ENCODE data around the gene DIS3L2.

DNA sequence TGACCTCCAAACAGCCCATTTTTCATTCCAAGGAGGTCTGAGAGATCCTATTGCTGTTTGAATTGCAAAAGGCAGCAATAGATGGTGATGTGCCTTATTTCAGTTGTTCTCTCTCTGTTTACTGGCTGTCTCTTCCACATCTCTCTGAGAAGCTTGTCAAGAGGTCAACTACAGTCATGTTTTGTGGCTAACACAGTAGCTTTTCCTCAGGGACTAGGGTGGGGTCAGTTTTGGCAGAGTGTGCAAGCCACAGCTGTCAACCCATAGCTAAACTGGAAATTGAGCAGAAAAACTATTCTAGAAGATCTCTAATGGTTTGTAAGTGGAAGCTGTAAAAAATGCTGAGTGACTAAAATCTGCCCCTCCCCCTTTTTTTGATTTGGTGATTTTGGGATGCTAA lies 67.1 kb downstream of the DIS3L2 start:
- TF ChIP-seq, protein P1, sequence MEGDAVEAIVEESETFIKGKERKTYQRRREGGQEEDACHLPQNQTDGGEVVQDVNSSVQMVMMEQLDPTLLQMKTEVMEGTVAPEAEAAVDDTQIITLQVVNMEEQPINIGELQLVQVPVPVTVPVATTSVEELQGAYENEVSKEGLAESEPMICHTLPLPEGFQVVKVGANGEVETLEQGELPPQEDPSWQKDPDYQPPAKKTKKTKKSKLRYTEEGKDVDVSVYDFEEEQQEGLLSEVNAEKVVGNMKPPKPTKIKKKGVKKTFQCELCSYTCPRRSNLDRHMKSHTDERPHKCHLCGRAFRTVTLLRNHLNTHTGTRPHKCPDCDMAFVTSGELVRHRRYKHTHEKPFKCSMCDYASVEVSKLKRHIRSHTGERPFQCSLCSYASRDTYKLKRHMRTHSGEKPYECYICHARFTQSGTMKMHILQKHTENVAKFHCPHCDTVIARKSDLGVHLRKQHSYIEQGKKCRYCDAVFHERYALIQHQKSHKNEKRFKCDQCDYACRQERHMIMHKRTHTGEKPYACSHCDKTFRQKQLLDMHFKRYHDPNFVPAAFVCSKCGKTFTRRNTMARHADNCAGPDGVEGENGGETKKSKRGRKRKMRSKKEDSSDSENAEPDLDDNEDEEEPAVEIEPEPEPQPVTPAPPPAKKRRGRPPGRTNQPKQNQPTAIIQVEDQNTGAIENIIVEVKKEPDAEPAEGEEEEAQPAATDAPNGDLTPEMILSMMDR (IDR thresholded peaks at IDR 0.05 in 8 of 11, conservative IDR thresholded peaks at IDR 0.05 in 3 of 11) = no peak
- TF ChIP-seq POLR2A (IDR thresholded peaks at IDR 0.05) = no peak
- TF ChIP-seq POLR2AphosphoS5 (IDR thresholded peaks at IDR 0.05) = no peak
